NCI-H446 treated with DMSO at 0.1 percent for 48 hours (cell line): Measurements from ENCODE around the gene LIPG.

Experiments
- DNase-seq: peaks from one replicate; lab custom pipeline; 2025; lab: John Stamatoyannopoulos, UW

LIPG gene

GRCh38 chr18:49638891-49639557 lies 77.2 kb downstream of the LIPG start:
- no peak for DNase-seq

- no peak for DNase-seq
Measured at GRCh38 chr18:49639643-49640391, 78.0 kb downstream of the LIPG start.

GRCh38 chr18:49640741-49641140 lies 78.9 kb downstream of the LIPG start:
- DNase-seq = no peak

- DNase-seq = no peak
Measured at GRCh38 chr18:49645196-49645595, 83.3 kb downstream of the LIPG start.

- DNase-seq = peak; percentile 53
Measured at GRCh38 chr18:49645841-49646351, 84.0 kb downstream of the LIPG start.

GRCh38 chr18:49646873-49647272 lies 85.0 kb downstream of the LIPG start:
- no peak for DNase-seq

GRCh38 chr18:49647496-49648168 lies 85.8 kb downstream of the LIPG start:
- peak; percentile 16 for DNase-seq

- no peak for DNase-seq
Measured at GRCh38 chr18:49648326-49648725, 86.5 kb downstream of the LIPG start.
